ENCODE measurements around the gene CEBPG.

CEBPG gene

GRCh38 chr19:33405254-33405552 is 31.7 kb downstream of the CEBPG start:
- Histone ChIP-seq H3K4me1 (ENCODE audit: control insufficient read depth in 1 of 2, insufficient read depth in 2 of 2, low read length in 2 of 2) (peaks cover 31 to 43% of the 10 kb centered on the region in 2 donors), H3K9ac (ENCODE audit: low read depth in 1 of 2, low read length in 2 of 2) (no peak overlapping the region), H3K9me3 (ENCODE audit: control insufficient read depth in 1 of 2, low read length in 2 of 2) (no peaks in the 10 kb centered on the region), H3K27me3 (ENCODE audit: control insufficient read depth in 1 of 2, insufficient read depth in 2 of 2, low read length in 2 of 2) (no peaks in the 10 kb centered on the region), H3K27ac (ENCODE audit: low read depth, low read length) (no peak overlapping the region), H3K36me3 (ENCODE audit: control insufficient read depth in 1 of 2, insufficient read depth in 2 of 2, low read length in 2 of 2) (peaks cover 0 to 13% of the 10 kb centered on the region in 2 donors), H3K4me3 (ENCODE audit: low read depth in 1 of 2, low read length in 2 of 2) (no peak overlapping the region)

- no peak overlapping the region for H3K9ac ChIP-seq (ENCODE audit: low read depth in 1 of 2, low read length in 2 of 2)
- peaks cover 25 to 38% of the 10 kb centered on the region in 2 donors for H3K4me1 ChIP-seq (ENCODE audit: control insufficient read depth in 1 of 2, insufficient read depth in 2 of 2, low read length in 2 of 2)
- H3K4me3 ChIP-seq (ENCODE audit: low read depth in 1 of 2, low read length in 2 of 2), result no peak overlapping the region
- no peaks in the 10 kb centered on the region for H3K9me3 ChIP-seq (ENCODE audit: control insufficient read depth in 1 of 2, low read length in 2 of 2)
- no peaks in the 10 kb centered on the region for H3K27me3 ChIP-seq (ENCODE audit: control insufficient read depth in 1 of 2, insufficient read depth in 2 of 2, low read length in 2 of 2)
- H3K27ac ChIP-seq (ENCODE audit: low read depth, low read length), result no peak overlapping the region
- peaks cover 0 to 14% of the 10 kb centered on the region in 2 donors for H3K36me3 ChIP-seq (ENCODE audit: control insufficient read depth in 1 of 2, insufficient read depth in 2 of 2, low read length in 2 of 2)
Observed at GRCh38 chr19:33405553-33406461, 32.3 kb downstream of the CEBPG start.

GRCh38 chr19:33406521-33407139 is 33.1 kb downstream of the CEBPG start:
- H3K9me3 ChIP-seq (ENCODE audit: control insufficient read depth in 1 of 2, low read length in 2 of 2), result no peaks in the 10 kb centered on the region
- H3K27me3 ChIP-seq (ENCODE audit: control insufficient read depth in 1 of 2, insufficient read depth in 2 of 2, low read length in 2 of 2), result no peaks in the 10 kb centered on the region
- peaks cover 25 to 30% of the 10 kb centered on the region in 2 donors for H3K4me1 ChIP-seq (ENCODE audit: control insufficient read depth in 1 of 2, insufficient read depth in 2 of 2, low read length in 2 of 2)
- H3K36me3 ChIP-seq (ENCODE audit: control insufficient read depth in 1 of 2, insufficient read depth in 2 of 2, low read length in 2 of 2), result peaks cover 0 to 16% of the 10 kb centered on the region in 2 donors
- no peak overlapping the region for H3K9ac ChIP-seq (ENCODE audit: low read depth in 1 of 2, low read length in 2 of 2)
- no peak overlapping the region for H3K4me3 ChIP-seq (ENCODE audit: low read depth in 1 of 2, low read length in 2 of 2)
- no peak overlapping the region for H3K27ac ChIP-seq (ENCODE audit: low read depth, low read length)

GRCh38 chr19:33407140-33407551 is 33.6 kb downstream of the CEBPG start:
- no peak overlapping the region for H3K9ac ChIP-seq (ENCODE audit: low read depth in 1 of 2, low read length in 2 of 2)
- H3K27me3 ChIP-seq (ENCODE audit: control insufficient read depth in 1 of 2, insufficient read depth in 2 of 2, low read length in 2 of 2), result no peaks in the 10 kb centered on the region
- no peaks in the 10 kb centered on the region for H3K9me3 ChIP-seq (ENCODE audit: control insufficient read depth in 1 of 2, low read length in 2 of 2)
- no peak overlapping the region for H3K4me3 ChIP-seq (ENCODE audit: low read depth in 1 of 2, low read length in 2 of 2)
- no peak overlapping the region for H3K27ac ChIP-seq (ENCODE audit: low read depth, low read length)
- H3K4me1 ChIP-seq (ENCODE audit: control insufficient read depth in 1 of 2, insufficient read depth in 2 of 2, low read length in 2 of 2), result peaks cover 21 to 27% of the 10 kb centered on the region in 2 donors
- peaks cover 0 to 19% of the 10 kb centered on the region in 2 donors for H3K36me3 ChIP-seq (ENCODE audit: control insufficient read depth in 1 of 2, insufficient read depth in 2 of 2, low read length in 2 of 2)

- no peak overlapping the region for H3K4me3 ChIP-seq (ENCODE audit: low read depth in 1 of 2, low read length in 2 of 2)
- H3K27ac ChIP-seq (ENCODE audit: low read depth, low read length), result no peak overlapping the region
- H3K27me3 ChIP-seq (ENCODE audit: control insufficient read depth in 1 of 2, insufficient read depth in 2 of 2, low read length in 2 of 2), result no peaks in the 10 kb centered on the region
- no peaks in the 10 kb centered on the region for H3K9me3 ChIP-seq (ENCODE audit: control insufficient read depth in 1 of 2, low read length in 2 of 2)
- no peak overlapping the region for H3K9ac ChIP-seq (ENCODE audit: low read depth in 1 of 2, low read length in 2 of 2)
- peaks cover 16 to 22% of the 10 kb centered on the region in 2 donors for H3K4me1 ChIP-seq (ENCODE audit: control insufficient read depth in 1 of 2, insufficient read depth in 2 of 2, low read length in 2 of 2)
- peaks cover 0 to 19% of the 10 kb centered on the region in 2 donors for H3K36me3 ChIP-seq (ENCODE audit: control insufficient read depth in 1 of 2, insufficient read depth in 2 of 2, low read length in 2 of 2)
Observed at GRCh38 chr19:33407716-33408115, 34.2 kb downstream of the CEBPG start.

GRCh38 chr19:33408116-33408515 is 34.6 kb downstream of the CEBPG start:
- Histone ChIP-seq H3K4me1 (ENCODE audit: control insufficient read depth in 1 of 2, insufficient read depth in 2 of 2, low read length in 2 of 2) (peaks cover 12 to 20% of the 10 kb centered on the region in 2 donors), H3K9me3 (ENCODE audit: control insufficient read depth in 1 of 2, low read length in 2 of 2) (no peaks in the 10 kb centered on the region), H3K36me3 (ENCODE audit: control insufficient read depth in 1 of 2, insufficient read depth in 2 of 2, low read length in 2 of 2) (peaks cover 0 to 19% of the 10 kb centered on the region in 2 donors), H3K27ac (ENCODE audit: low read depth, low read length) (no peak overlapping the region), H3K9ac (ENCODE audit: low read depth in 1 of 2, low read length in 2 of 2) (no peak overlapping the region), H3K4me3 (ENCODE audit: low read depth in 1 of 2, low read length in 2 of 2) (no peak overlapping the region), H3K27me3 (ENCODE audit: control insufficient read depth in 1 of 2, insufficient read depth in 2 of 2, low read length in 2 of 2) (no peaks in the 10 kb centered on the region)

- H3K36me3 ChIP-seq (ENCODE audit: control insufficient read depth in 1 of 2, insufficient read depth in 2 of 2, low read length in 2 of 2), result peaks cover 0 to 19% of the 10 kb centered on the region in 2 donors
- no peak overlapping the region for H3K27ac ChIP-seq (ENCODE audit: low read depth, low read length)
- no peaks in the 10 kb centered on the region for H3K27me3 ChIP-seq (ENCODE audit: control insufficient read depth in 1 of 2, insufficient read depth in 2 of 2, low read length in 2 of 2)
- H3K9me3 ChIP-seq (ENCODE audit: control insufficient read depth in 1 of 2, low read length in 2 of 2), result no peaks in the 10 kb centered on the region
- H3K4me3 ChIP-seq (ENCODE audit: low read depth in 1 of 2, low read length in 2 of 2), result no peak overlapping the region
- no peak overlapping the region for H3K9ac ChIP-seq (ENCODE audit: low read depth in 1 of 2, low read length in 2 of 2)
- peaks cover 5 to 16% of the 10 kb centered on the region in 2 donors for H3K4me1 ChIP-seq (ENCODE audit: control insufficient read depth in 1 of 2, insufficient read depth in 2 of 2, low read length in 2 of 2)
Observed at GRCh38 chr19:33408538-33409434, 35.3 kb downstream of the CEBPG start.

GRCh38 chr19:33409906-33410685 is 36.6 kb downstream of the CEBPG start:
- peaks cover 0 to 19% of the 10 kb centered on the region in 2 donors for H3K36me3 ChIP-seq (ENCODE audit: control insufficient read depth in 1 of 2, insufficient read depth in 2 of 2, low read length in 2 of 2)
- H3K9me3 ChIP-seq (ENCODE audit: control insufficient read depth in 1 of 2, low read length in 2 of 2), result no peaks in the 10 kb centered on the region
- no peak overlapping the region for H3K27ac ChIP-seq (ENCODE audit: low read depth, low read length)
- H3K27me3 ChIP-seq (ENCODE audit: control insufficient read depth in 1 of 2, insufficient read depth in 2 of 2, low read length in 2 of 2), result no peaks in the 10 kb centered on the region
- no peak overlapping the region for H3K4me3 ChIP-seq (ENCODE audit: low read depth in 1 of 2, low read length in 2 of 2)
- H3K9ac ChIP-seq (ENCODE audit: low read depth in 1 of 2, low read length in 2 of 2), result no peak overlapping the region
- H3K4me1 ChIP-seq (ENCODE audit: control insufficient read depth in 1 of 2, insufficient read depth in 2 of 2, low read length in 2 of 2), result peaks cover 0 to 16% of the 10 kb centered on the region in 2 donors

- peaks cover 3 to 16% of the 10 kb centered on the region in 2 donors for H3K36me3 ChIP-seq (ENCODE audit: control insufficient read depth in 1 of 2, insufficient read depth in 2 of 2, low read length in 2 of 2)
- no peaks in the 10 kb centered on the region for H3K9me3 ChIP-seq (ENCODE audit: control insufficient read depth in 1 of 2, low read length in 2 of 2)
- no peak overlapping the region for H3K27ac ChIP-seq (ENCODE audit: low read depth, low read length)
- peaks cover 0 to 12% of the 10 kb centered on the region in 2 donors for H3K4me1 ChIP-seq (ENCODE audit: control insufficient read depth in 1 of 2, insufficient read depth in 2 of 2, low read length in 2 of 2)
- H3K4me3 ChIP-seq (ENCODE audit: low read depth in 1 of 2, low read length in 2 of 2), result no peak overlapping the region
- H3K9ac ChIP-seq (ENCODE audit: low read depth in 1 of 2, low read length in 2 of 2), result no peak overlapping the region
- no peaks in the 10 kb centered on the region for H3K27me3 ChIP-seq (ENCODE audit: control insufficient read depth in 1 of 2, insufficient read depth in 2 of 2, low read length in 2 of 2)
Observed at GRCh38 chr19:33410915-33411401, 37.4 kb downstream of the CEBPG start.

All from duodenal mucosa (tissue), 2 donors.